HG03571 (cell line): ENCODE measurements around the gene CYSTM1.
"Not testable (repeated sequence)": the region's sequence is repeated elsewhere in the genome, so short reads cannot be mapped to it uniquely, and the experiment has no call there.

Experiments used
- ATAC-seq: cut with Tn5 transposase; IDR thresholded peaks from one replicate; pipeline ENCODE4 v1.9.1; 2021; ENCODE audit not compliant: unreplicated experiment

The CYSTM1 gene

DNA sequence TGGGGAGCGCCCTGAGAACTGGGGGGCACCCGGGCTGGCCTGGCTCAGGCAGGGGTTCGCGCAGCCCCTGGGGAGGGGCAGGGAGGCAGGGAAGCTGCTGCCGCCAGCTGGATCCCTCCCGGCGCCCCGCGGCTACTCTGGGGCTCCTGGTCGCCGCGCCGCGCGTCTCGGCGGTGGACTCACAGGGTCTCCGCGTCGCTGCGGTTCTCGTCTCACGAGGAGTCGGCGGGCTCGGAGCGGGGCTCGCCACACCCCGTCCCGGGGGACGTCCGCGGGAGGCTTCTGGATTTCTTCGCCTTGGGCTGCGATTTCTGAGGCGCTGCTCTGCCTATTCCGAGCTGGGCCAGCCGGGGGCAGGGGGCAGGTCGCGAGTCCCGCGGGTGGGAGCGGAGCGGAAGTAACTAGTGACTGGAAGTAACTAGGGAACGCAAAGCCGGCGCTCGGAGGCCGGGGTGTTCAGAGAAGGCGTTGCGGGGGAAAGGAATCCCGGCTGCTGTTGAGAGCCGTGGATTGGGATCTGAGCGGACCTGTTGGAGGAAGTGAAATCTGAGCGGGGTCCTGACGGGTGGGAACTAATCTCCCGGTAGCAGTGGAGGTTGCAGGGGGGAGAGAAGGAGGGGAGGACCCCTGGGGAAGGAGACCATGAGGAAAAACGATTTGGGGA, 511 bp downstream of the CYSTM1 start:
- ATAC-seq = peak; percentile 46

DNA sequence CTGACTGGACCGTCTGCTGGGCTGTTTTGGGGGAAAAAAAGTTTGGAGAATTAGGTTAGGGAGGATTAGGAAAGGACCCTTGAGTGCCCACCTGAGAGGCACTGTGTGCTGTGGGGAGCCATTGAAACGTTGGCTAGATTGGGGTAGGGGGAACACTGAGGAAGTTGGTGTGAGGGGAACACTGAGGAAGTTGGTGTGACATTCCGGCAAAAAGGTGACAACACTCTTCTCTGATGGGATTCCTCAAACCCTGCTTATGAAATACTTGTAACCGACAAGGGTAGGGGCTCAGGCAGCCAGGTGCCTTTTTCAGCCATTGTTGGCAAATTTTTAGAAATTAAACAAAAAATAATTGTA, 1.0 kb downstream of the CYSTM1 start:
- ATAC-seq = no peak

DNA sequence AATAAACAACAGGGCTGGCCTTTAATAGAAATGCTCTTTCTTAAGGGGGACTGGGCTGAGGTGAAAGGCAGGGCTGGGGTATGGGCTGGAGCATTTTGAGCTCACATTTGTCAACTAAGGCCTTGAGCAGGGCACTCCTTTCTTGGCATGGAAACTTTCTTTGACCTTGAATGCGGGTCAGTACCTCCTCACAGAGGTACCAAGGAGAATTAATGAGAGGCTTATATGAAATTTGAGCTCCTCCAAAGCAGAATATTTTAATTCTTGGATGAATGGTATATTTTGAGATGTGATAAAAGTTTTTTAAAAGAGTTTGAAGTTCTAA, 3.1 kb downstream of the CYSTM1 start:
- ATAC-seq = no peak

DNA sequence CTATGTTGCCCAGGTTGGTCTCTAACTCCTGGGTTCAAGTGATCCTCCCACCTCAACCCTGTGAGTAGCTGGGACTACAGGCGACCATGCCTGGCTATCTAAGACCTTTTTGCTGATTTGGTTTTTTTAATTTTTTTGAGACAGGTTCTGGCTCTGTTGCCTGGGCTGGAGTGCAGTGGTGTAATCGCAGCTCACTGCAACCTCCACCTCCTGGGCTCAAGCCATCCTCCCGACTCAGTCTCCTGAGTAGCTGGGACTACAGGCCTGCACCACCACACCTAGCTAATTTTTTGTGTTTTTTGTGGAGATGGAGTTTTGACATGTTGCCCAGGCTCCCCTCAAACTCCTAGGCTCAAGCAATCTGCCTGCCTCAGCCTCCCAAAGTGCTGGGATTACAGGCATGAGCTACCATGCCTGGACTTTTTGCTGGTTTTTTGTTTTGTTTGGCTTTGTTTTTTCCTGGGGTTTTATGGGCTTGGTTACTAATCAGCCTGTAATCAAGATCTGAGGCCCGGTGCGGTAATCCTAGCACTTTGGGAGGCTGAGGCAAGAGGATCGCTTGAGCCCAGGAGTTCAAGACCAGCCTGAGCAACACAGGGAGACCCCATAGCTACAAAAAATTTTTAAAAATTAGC, 3.6 kb downstream of the CYSTM1 start:
- no peak for ATAC-seq

DNA sequence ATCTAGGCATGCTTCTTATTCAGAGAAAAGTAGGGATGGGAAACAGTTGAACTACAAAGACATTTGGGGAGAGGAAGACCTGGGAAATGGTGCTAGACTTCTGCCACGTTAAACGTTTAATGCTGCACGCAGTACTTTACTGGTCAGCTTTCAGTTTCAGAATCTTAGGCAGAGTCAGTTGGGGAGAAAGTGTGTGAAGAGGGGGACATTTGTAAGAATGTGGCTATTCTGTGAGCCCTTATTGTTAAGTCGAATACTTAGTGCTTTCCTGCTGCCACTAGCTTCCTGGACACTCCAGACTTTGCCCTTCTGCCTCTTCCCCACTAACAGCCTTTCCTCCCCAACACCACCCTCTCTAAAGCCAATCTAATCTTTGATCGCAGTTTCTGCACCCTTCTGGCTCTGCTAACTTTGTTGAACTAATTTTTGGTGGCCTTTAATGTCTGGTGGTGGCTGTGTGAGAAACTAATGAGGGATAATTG, 6.1 kb downstream of the CYSTM1 start:
- ATAC-seq = no peak

DNA sequence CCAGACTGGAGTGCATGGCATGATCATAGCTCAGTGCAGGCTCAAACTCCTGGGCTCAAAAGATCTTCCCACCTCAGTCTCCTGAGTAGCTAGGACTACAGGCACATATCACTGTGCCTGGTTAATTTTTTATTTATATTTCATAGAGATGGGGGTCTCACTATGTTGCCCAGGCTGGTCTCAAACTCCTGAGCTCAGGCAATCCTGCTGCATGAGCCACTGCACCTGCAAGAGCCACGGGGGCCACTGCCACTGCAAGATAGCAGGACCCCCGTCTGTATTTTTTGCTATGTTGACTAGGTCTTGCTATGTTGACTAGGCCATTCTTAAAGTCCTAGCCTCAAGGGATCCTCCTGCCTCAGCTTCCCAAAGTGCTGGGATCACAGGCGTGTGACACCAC, 6.5 kb downstream of the CYSTM1 start:
- no peak for ATAC-seq

DNA sequence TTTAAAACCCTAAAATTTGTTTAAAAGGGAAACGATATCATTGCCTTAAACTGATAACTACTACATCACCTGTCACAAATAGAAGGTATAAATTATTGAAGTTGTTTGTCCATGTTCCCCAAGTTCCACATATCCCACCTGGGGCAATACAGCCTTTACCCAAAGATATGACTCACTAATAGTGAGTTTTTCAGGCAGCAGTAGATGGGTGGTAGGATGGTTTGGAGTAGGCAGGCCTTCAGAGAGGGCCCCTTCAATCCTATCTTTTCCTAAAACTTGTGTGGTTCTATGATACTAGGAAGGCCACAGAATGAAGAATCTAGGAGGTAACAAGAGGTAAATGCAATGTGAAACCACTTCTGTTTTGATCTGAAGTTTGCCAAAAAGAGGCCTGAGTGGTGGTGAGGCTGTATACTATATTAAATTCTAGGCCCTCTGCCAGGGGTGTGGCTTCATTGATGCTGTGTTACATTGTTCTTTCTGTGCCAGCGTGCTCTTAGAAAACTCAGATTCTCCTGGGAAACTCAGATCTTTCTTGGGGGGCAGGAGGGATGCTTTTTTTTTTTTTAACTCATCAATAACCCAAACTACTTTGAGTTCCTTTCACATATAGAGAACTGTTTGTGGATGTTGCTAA, 7.2 kb downstream of the CYSTM1 start:
- ATAC-seq = no peak

DNA sequence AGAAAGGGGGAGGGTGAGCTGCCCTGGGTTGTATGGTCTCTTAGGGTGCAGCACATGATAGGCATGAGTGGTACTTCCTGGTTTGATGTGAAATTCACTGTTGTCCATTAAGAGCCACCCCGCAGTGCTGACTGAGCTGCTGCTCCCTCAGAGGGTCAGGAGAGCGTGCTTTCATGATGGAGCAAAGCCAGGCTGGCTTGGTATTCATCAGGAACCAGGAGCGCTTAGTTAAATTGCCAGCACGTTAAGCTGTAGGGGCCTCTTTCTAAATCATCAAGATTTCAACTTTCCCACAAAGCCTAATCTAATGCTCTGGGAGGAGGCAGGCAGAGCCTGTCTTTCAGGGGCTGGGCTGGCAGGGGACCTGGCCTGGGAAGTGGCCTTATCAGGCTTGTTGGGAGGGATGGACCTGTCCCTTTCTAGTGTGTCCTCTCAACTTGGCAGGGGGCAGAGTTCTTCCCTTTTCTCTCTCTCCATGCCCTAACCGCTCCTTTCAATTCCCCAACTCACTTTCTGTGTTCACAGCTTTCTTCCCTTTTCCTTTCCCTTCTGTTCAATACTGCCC, 7.9 kb downstream of the CYSTM1 start:
- ATAC-seq = no peak

DNA sequence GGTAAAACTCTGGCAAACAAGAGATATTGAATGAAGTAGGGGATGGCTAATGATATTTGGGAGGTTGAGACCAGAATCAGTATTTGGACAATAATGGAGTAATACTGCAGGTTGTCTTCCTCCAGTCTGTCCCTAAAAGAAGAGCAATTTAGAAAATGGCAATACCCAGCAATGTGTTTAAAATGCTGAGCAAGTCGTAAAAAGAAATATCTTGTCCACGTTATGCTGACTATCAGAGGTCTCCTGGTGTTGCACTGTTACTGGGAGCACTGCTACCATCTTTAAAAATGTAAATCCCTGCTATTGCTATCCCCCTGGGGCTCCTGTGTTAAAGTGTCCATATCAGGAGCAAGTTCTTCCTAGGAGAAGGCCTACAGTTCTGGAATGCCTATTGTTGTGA, 10.4 kb downstream of the CYSTM1 start:
- no peak for ATAC-seq

DNA sequence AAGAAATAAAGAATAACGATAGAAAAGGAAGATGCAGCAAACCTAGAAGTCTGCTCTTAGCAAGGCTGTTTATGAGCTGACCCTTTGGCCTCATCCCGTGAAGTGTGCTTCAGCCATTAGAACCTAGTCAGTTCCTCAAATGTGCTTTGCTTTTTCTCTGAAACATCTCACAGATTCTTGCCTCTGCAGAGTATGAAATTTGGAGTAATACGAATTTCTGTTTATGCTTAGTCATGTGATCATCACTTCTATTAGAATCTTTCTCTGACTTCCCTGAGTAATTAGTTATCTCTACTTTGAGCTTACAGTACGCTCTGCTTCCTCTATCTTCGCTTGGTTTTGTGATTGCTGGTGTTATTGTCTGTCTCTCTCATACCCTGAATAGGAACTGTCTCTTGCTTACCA, 11.3 kb downstream of the CYSTM1 start:
- no peak for ATAC-seq

DNA sequence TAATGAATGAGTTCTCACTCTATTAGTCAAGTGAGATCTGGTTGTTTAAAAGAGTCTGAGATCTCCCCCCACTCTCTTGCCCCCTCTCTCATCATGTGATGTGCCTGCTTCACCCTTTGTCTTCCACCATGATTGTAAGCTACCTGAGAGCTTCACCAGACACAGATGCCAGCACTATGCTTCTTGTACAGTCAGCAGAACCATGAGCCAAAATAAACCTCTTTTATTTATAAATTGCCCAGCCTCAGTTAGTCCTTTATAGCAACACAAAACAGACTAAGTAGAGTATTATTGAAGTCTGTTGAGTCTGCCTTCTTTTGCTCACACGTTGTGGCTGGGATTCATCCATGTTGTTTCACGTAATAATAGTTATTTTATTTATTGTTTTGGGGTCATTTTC, 14.3 kb downstream of the CYSTM1 start:
- no peak for ATAC-seq

DNA sequence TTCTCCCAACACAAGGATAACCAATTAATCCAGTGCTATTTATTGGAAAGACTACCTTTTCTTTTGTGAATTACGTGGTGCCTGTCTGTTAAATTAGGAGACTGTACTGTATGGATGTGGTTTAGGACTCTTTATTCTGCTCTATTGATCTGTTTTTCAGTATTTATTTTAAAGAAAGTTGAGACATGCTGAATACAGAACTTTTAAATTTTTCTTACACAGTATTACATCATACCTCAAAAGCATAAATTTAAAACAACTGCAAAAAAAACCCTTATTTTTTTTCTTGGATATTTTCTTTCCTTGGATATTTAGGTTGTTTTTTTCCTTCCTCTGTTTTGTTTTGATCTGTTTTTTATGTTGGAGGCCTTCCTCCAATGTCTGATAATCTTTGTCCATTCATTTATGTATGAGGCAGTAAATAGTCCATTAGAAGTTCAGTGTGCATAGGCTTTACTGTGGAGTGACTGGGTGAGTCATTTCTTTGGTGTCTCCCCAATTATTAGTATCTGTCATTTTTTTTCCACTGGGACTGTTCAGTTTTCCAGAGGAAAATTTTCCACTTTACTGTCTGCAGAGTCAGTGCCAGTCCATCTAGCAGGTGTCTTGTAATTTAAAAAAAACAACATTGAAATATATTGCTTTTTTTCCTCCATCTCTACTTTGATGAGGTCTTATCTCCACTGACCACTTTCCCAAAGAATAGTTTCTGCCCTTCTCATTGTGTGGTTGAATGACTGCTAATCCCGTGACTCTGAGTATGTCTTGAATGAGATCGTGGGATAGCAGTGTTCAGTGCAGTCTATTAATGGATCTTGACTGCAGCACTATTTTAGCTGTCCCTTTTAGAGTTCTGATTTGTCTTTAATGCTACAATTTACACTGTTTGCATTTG, 15.2 kb downstream of the CYSTM1 start:
- ATAC-seq = no peak

DNA sequence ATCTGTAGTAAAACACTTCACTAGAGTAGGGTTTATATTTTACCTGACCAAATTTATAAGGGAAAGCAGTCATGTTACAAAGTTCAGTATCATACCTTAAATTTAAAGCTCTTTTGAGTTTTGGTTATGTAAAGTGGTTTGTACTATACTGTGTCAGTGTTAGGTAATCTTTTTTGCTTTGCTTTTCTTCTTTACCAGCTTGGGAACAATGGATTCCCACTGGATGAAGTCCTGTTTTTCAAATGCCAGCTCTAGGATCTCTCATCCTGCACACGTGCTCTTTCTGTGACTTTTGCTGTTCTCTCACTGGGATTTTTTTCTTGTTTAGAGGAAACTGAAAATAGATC, 15.9 kb downstream of the CYSTM1 start:
- ATAC-seq = no peak

DNA sequence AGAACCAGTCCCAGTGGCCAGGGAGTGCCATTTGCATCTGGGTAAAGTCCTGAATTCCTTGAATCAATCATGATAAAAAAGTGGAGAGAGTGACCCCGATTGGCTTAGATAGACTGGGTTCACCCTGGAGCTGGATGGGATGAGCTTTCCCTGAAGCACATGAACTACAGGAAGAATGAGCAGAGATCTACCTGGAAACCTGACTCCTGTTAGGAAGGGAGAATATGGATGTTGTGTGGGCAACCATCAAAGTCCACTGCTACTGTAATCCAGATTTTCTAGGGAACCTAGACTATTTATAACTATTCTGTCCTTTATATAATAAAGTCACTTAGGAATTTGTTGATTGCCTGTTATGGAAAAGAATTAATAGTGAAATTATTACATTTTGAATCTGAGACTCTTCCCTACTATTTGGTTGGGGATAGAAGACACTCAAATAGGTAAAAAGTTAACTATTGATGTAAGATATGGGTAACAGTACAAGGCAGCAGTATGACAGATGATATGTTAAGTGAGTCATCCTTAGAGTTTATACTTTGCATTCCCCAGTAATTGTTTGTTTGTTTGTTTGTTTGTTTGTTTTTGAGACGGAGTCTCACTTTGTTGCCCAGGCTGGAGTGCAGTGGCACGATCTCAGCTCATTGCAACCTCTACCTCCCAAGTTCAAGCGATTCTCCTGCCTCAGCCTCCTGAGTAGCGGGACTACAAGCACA, 17.9 kb downstream of the CYSTM1 start:
- no peak for ATAC-seq

DNA sequence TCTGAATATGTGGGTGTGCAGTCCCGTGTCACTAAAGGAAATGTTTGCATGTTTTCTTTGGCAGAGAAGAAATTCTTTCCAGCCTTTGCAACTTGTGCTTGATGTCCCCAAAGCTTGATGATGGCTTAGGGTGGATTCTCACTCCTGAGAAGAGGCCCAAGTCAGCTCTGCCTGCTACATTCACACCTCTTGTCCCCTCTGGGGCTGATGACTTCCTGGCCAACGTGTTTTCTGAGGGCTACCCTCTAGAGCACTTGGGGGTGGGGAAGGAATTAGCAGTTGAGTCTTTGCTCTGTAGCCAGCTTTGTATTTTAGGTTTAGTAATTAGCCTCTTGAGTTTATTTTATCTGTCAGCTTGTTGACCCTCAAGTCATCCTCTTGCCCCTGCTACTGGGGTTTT, 19.7 kb downstream of the CYSTM1 start:
- ATAC-seq = no peak

DNA sequence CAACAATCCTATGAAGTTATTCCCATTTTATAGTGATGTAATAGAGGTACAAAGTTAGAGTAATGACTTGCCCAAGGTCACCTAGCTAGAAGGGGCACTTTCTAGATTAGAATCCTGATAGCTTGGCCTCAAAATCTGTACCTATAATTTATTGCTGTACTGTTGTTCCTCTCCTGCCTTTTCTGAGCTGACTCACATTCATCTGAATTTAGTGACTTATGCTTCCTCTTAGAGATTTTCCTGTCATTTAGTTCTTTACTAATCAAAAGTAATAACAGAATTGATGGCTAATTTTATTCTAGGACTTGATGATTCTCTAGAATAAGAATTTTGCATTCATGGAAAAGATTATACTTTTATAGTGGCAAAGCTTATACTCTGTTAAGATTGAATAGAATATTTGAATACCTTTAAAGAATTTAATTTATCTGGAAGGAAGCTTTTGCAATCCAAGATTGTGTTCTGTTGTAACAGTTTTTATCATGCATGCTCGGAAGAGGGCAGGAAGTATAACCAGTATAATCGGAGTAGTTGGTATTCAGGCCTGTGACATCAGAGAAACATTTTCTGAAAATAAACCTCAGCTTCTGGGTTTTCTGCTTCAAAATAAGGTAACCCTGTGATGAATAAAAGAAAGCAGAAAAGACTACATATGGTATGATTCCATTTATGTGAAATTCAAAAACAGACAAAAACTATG, 21.3 kb downstream of the CYSTM1 start:
- no peak for ATAC-seq

DNA sequence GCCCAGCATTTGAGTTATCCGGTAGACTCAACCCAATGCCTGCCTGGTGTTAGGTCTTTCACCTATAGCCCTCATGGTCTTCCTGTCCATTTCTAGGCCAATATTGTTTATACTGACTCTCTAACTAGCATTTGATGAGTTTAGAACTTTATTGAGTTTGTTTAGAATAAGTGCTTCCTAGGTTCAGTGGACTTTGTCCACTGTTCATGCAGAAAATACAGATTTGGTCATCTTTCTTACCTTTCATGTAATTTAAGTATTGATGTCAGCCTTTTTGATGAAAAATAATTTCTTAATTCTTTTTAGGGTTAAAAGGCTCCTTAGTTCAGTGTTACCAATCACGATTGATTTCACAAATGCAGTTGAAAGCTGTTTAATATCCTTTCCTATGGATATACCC, 22.0 kb downstream of the CYSTM1 start:
- ATAC-seq = no peak

DNA sequence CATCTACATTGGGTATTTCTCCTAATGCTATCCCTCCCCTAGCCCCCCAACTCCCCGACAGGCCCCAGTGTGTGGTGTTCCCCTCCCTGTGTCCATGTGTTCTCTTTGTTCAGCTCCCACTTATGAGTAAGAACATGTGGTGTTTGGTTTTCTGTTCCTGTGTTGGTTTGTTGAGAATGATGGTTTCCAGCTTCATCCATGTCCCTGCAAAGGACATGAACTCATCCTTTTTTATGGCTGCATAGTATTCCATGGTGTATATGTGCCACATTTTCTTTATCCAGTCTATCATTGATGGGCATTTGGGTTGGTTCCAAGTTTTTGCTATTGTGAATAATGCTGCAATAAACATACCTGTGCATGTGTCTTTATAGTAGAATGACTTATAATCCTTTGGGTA, 23.9 kb downstream of the CYSTM1 start:
- not testable (repeated sequence) for ATAC-seq

DNA sequence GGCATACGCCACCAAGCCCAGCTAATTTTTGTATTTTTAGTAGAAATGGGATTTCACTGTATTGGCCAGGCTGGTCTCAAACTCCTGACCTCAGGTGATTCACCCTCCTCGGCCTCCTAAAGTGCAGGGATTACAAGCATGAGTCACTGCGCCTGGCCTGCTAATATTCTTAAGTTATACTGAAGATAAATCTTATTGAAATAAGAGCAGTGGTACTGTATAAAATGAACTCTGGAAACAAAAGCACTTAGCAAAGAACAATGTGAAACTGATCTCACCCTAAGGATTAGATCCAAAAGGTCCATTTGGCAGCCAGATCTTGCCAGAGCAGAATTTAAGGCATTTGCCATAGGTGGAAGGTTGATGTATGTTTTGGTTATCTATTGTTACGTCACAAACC, 27.1 kb downstream of the CYSTM1 start:
- no peak for ATAC-seq

DNA sequence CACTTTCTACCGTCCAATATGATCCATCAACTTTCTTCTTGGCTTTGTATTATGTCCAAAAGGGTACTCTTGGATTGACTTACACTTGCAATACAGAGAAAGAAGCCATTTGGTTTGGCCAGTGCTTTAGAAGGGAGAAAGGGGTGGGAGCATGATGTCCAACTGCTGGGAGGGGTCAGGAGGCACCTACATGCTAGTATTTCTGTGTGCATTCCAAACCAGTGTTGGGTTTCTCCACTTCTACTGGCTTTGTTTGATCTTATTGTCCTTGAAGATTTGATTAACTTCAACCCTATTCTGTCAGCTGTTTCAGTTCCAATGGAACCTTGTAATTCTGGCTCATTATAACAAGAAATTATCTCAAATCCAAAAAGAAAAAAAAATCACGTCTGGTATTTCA, 27.6 kb downstream of the CYSTM1 start:
- no peak for ATAC-seq
